ENCODE results near the gene ARHGDIG.
A peak's percentile ranks its signal among the peaks of the same experiment; 100 is the strongest.

ARHGDIG gene
- long read RNA-seq, result 0 reads

DNA sequence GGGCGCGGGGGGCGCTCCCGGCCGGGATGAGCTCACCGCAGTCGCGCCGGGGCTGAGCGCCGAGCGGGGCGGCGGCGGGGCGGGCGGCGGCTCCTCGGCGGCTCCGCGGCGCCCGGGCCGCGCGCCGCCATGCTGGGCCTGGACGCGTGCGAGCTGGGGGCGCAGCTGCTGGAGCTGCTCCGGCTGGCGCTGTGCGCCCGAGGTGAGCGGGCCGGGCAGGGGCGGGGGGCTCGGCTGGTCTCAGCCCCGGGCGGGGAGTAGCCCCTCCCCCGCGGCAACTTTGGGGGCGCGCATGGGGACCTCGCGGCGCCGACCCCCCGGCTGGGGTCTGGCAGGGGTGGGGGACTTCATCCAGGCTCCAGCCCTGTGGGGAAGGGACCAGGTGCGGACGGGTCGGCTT lies at the start of gene ARHGDIG:
Gene ARHGDIG (plus strand): TSS at position 40 of the 400 bp plus-strand sequence. CDS start 90 bp downstream, at position 130.
- H3K27ac ChIP-seq (replicated peaks), result no peak within 1 kb of the TSS
- H3K4me3 ChIP-seq (replicated peaks; ENCODE audit: insufficient read depth, low read length), result no peak within 1 kb of the TSS
- H3K27me3 ChIP-seq (ENCODE audit: insufficient read depth, poor library complexity, severe bottlenecking), result peaks cover 27% of the 10 kb centered on the region
- DNase-seq (ENCODE audit: low read depth in 1 of 2, low spot score in 1 of 2), result no peak
- no peak for TF ChIP-seq GABPA (IDR thresholded peaks at IDR 0.05; ENCODE audit: low read depth)
- no peak for TF ChIP-seq POLR2AphosphoS5 (IDR thresholded peaks at IDR 0.05; ENCODE audit: low read depth)
- TF ChIP-seq, protein P1, sequence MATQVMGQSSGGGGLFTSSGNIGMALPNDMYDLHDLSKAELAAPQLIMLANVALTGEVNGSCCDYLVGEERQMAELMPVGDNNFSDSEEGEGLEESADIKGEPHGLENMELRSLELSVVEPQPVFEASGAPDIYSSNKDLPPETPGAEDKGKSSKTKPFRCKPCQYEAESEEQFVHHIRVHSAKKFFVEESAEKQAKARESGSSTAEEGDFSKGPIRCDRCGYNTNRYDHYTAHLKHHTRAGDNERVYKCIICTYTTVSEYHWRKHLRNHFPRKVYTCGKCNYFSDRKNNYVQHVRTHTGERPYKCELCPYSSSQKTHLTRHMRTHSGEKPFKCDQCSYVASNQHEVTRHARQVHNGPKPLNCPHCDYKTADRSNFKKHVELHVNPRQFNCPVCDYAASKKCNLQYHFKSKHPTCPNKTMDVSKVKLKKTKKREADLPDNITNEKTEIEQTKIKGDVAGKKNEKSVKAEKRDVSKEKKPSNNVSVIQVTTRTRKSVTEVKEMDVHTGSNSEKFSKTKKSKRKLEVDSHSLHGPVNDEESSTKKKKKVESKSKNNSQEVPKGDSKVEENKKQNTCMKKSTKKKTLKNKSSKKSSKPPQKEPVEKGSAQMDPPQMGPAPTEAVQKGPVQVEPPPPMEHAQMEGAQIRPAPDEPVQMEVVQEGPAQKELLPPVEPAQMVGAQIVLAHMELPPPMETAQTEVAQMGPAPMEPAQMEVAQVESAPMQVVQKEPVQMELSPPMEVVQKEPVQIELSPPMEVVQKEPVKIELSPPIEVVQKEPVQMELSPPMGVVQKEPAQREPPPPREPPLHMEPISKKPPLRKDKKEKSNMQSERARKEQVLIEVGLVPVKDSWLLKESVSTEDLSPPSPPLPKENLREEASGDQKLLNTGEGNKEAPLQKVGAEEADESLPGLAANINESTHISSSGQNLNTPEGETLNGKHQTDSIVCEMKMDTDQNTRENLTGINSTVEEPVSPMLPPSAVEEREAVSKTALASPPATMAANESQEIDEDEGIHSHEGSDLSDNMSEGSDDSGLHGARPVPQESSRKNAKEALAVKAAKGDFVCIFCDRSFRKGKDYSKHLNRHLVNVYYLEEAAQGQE (IDR thresholded peaks at IDR 0.05; ENCODE audit: insufficient replicate concordance, low read depth), result no peak
- no peak for TF ChIP-seq SPI1 (IDR thresholded peaks at IDR 0.05; ENCODE audit: borderline replicate concordance, low read depth)
- TF ChIP-seq, protein P2, sequence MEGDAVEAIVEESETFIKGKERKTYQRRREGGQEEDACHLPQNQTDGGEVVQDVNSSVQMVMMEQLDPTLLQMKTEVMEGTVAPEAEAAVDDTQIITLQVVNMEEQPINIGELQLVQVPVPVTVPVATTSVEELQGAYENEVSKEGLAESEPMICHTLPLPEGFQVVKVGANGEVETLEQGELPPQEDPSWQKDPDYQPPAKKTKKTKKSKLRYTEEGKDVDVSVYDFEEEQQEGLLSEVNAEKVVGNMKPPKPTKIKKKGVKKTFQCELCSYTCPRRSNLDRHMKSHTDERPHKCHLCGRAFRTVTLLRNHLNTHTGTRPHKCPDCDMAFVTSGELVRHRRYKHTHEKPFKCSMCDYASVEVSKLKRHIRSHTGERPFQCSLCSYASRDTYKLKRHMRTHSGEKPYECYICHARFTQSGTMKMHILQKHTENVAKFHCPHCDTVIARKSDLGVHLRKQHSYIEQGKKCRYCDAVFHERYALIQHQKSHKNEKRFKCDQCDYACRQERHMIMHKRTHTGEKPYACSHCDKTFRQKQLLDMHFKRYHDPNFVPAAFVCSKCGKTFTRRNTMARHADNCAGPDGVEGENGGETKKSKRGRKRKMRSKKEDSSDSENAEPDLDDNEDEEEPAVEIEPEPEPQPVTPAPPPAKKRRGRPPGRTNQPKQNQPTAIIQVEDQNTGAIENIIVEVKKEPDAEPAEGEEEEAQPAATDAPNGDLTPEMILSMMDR (IDR thresholded peaks at IDR 0.05; ENCODE audit: insufficient read depth, low read length), result no peak

DNA sequence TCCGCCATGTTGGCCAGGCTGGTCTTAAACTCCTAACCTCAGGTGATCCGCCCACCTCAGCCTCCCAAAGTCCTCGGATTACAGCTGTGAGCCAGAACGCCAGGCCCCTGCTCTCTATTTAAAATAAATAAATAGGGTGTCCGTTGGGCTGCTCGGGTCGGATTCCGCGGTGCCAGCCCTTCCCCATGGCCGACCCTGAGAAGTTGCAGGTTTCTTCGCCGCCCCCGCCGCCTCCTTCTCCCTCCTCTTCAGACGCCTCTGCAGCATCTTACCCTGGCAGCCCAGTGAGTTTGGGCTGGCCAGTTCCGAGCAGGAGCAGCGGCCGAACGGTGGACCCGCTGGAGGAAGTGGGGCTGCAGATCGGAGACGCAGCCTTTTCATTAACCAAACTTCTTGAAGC lies 49.4 kb upstream of the ARHGDIG start:
- TF ChIP-seq SPI1 (IDR thresholded peaks at IDR 0.05; ENCODE audit: borderline replicate concordance, low read depth), result no peak
- TF ChIP-seq, protein P2 (IDR thresholded peaks at IDR 0.05; ENCODE audit: insufficient read depth, low read length), result no peak
- TF ChIP-seq POLR2AphosphoS5 (IDR thresholded peaks at IDR 0.05; ENCODE audit: low read depth), result no peak
- TF ChIP-seq, protein P1 (IDR thresholded peaks at IDR 0.05; ENCODE audit: insufficient replicate concordance, low read depth), result no peak
- TF ChIP-seq GABPA (IDR thresholded peaks at IDR 0.05; ENCODE audit: low read depth), result no peak
- DNase-seq (ENCODE audit: low read depth in 1 of 2, low spot score in 1 of 2), result no peak
- H3K4me3 ChIP-seq (replicated peaks; ENCODE audit: insufficient read depth, low read length), result no peak overlapping the region
- no peak overlapping the region for H3K27ac ChIP-seq (replicated peaks)
- H3K27me3 ChIP-seq (ENCODE audit: insufficient read depth, poor library complexity, severe bottlenecking), result no peaks in the 10 kb centered on the region

DNA sequence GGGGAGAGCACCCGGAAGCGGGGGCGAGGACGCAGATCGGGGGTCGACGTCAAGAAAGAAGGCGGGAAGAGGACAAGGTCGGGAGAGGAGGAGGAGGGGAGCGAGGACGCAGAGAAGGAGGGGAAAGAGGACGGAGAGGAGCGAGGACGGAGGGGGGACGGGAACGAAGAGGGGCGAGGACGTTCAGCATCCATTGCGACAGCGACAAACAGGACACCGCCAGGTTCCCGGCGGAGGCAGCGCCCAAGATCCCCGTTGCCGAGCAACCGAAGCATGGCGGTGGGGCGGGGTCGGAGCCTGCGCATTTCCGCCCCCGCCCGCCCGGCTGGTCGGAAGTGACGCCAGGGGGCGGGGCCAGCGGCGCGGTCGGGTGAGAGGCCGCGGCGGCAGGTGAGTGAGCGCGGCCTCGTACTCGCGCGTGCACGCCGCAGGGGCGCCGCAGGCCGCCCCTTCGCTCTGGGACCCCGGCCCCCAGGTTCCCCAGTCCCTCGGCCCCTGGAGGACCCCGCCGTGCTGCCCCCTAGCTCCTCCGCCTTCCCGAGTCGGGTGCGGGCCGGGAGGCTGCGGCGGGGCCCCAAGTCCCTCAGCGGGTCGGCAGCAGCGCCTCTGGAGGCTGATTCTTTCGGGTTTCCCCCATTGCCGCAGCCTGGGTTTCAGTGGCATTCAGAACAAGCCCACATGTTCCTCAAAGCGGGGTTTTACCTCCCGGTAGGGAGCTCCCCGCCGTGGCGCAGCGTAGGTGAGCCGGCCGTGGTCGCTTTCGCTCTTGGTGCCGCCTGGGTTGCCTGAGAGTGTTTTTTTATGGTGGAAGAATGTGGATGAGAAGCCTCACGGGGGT lies 45.7 kb upstream of the ARHGDIG start, which contains the start of gene FAM234A:
Gene FAM234A (plus strand): TSS at position 354 of the 838 bp plus-strand sequence. CDS start 19,593 bp downstream, outside the sequence.
- TF ChIP-seq SPI1 (IDR thresholded peaks at IDR 0.05; ENCODE audit: borderline replicate concordance, low read depth) (peak; percentile 21; the same call in 1 of the 2 replicates), GABPA (IDR thresholded peaks at IDR 0.05; ENCODE audit: low read depth) (peak; percentile 77), POLR2AphosphoS5 (IDR thresholded peaks at IDR 0.05; ENCODE audit: low read depth) (no peak; the same call in 1 of the 2 replicates)
- TF ChIP-seq, protein P2 (IDR thresholded peaks at IDR 0.05; ENCODE audit: insufficient read depth, low read length), result peak; percentile 24
- TF ChIP-seq, protein P1 (IDR thresholded peaks at IDR 0.05; ENCODE audit: insufficient replicate concordance, low read depth), result no peak
- Histone ChIP-seq H3K4me3 (replicated peaks; ENCODE audit: insufficient read depth, low read length) (peak within 1 kb of the TSS; percentile 89), H3K27ac (replicated peaks) (peak within 1 kb of the TSS; percentile 93), H3K27me3 (ENCODE audit: insufficient read depth, poor library complexity, severe bottlenecking) (no peaks in the 10 kb centered on the region)
- peak; percentile 87 to 94 for DNase-seq (ENCODE audit: low read depth in 1 of 2, low spot score in 1 of 2)

All from HL-60 (cell line).